GM20431 (cell line): Measurements from ENCODE around the gene PTBP2.

ENCODE experiments used
- in situ Hi-C: fragments of 300-500 bp; cut with MseI, MboI; formaldehyde crosslinking; loops from one replicate; pipeline ENCODE4 v1.15.0; 2020; ENCODE audit warnings: low sequenced_read_pairs; ENCODE audit not compliant: unreplicated experiment

PTBP2 gene

DNA sequence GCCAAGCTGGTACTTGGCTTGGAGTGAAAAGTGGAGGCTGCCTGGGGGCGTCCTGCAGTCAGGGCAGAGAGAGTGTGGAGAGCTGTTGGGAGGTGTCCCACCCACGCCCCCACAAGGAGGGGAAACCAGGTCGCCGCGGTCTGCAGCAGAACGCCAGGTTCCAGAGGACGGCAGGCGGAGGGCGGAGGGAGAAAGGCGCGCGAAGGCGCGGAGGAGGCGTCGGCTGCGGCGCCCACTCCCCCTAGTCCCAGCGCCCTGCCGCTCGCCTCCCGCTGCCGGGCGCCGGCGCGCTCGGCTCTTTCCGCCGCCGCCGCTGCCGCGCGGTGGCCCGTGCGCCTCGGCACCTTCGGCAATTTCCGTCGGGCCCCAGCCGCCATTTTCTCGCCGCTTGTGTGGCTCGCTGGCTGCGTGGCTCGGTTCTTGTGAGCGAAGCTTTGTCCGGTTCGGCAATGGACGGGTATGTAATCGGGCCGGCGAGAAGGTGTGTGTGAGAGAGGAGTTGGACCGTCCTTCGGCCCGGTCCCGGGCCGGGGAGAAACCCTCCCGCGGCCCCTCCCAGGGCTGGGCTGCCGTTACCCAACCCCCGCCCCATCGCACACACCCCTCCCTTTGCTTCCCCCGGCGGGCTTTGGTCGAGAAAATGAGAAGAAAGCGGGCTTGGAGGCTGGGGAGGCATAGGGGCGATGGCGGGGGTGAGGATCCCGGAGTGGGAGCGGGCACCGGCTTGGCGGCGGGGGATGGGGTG is at the start of gene PTBP2:
TSS of gene PTBP2 (plus strand) at position 369 of the 745 bp plus-strand sequence. CDS start at position 450, 81 bp downstream.
- in situ Hi-C loops = no loop called here

GRCh38 chr1:96674915-96675314 is 46.7 kb upstream of the PTBP2 start:
- in situ Hi-C loops = no loop called here

DNA sequence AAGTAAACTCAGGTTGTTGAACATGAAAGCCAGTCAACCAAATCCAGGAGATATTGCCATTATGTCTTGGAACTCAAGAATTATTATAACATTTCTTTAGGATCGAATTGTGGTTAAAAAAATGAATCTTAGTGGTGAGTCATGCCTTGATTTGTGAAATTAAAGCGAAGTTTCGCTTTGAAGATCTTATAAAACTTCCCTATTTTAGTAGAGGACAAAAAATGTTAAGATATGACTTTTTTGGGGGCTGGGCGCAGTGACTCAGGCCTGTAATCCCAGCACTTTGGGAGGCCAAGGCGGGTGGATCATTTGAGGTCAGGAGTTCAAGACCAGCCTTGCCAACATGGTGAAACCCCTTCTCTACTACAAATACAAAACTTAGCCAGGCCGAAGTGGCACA is 39.5 kb upstream of the PTBP2 start:
- in situ Hi-C loops = no loop called here

DNA sequence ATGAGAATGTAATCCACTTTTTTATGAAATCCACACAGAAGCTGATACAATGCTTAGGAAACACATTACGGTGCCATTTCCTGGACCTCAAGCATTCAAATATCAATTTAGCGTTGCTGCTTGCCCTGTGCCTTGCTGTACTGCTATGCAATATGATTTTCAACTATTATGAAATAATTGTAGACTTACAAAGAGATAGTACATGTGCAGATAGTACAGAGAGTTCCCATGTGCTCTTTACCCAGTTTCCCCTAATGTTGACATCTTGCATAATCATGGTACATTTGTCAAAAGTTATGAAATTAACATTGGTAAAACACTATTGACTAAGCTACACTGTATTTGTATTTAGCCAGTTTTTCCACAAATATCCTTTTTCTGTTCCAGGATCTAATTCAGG is 37.7 kb upstream of the PTBP2 start:
- in situ Hi-C loops = no loop called here

- in situ Hi-C loops = no loop called here
These were observed 36.8 kb upstream of the PTBP2 start for GRCh38 chr1:96684744-96685143.

GRCh38 chr1:96688767-96689166 is 32.8 kb upstream of the PTBP2 start:
- in situ Hi-C loops = no loop called here

DNA sequence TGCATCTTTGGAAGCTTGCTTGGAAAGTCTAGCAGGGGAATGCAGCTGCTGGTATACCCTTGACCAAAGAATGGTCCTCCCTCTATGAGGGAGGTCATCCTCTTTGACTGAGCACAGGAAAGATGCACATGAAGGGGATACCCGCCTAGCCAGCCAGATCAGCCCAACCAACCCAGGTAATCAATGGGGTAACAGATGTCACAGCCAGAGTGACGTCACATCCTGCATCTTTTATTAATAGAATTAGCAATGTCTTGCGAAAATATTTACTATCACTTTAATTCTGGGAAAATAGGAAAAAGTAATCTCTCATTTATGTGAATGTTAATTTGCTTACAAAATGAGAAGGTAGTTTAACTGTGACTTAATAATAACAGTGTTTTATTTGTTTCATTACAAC is 25.6 kb upstream of the PTBP2 start:
- in situ Hi-C loops = no loop called here

DNA sequence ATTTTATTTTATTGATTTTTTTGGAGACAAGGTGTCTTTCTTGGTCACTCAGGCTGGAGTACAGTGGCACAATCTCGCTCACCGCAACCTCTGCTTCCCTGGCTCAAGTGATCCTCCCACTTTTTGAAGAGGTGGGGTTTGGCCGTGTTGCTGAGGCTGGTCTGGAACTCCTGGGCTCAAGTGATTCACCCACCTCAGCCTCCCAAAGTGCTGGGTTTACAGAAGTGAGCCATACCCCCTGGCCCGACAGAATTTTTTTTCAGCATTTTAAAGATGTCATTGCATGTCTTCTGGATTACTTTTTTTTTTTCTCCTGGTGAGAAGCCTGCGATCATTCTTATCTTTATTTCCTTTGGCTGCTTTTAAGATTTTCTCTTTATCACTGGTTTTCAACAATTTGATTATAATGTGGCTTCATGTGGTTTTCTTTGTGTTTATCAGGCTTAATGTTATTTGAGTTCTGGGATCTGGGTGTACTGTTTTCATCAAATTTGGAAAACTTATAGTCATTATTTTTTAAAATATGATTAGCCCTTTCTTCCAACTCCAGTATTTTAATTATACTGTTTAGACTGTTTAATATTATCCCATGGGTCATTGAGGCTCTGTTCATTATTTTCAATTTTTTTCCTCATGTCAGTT is 23.1 kb upstream of the PTBP2 start:
- in situ Hi-C loops = no loop called here

GRCh38 chr1:96703186-96703585 is 18.4 kb upstream of the PTBP2 start:
- in situ Hi-C loops = no loop called here

- in situ Hi-C loops = no loop called here
These were observed 14.6 kb upstream of the PTBP2 start for GRCh38 chr1:96707023-96707422.

- in situ Hi-C loops = no loop called here
These were observed 13.1 kb upstream of the PTBP2 start for GRCh38 chr1:96708482-96708881.

- in situ Hi-C loops = no loop called here
These were observed 10.7 kb upstream of the PTBP2 start for GRCh38 chr1:96710708-96711477.

DNA sequence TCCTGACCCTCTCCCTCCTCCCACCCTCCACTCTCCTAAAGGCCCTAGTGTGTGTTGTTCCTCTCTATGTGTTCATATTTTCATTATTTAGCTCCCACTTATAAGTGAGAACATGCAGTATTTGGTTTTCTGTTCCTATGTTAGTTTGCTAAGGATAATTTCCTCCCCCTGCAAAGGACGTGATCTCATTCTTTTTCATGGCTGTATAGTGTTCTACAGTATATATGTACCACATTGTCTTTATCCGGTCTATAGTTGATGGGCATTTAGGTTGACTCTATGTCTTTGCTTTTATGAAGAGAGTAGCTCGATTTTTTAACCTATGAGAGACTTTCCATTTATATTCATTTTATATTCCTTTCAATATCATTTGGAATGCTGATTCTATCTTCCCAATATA is 7.9 kb upstream of the PTBP2 start:
- in situ Hi-C loops = no loop called here

GRCh38 chr1:96714881-96715280 is 6.7 kb upstream of the PTBP2 start:
- in situ Hi-C loops = no loop called here

GRCh38 chr1:96715482-96715881 is 6.1 kb upstream of the PTBP2 start:
- in situ Hi-C loops = no loop called here

GRCh38 chr1:96721053-96721415 is 550 bp upstream of the PTBP2 start:
- in situ Hi-C loops = no loop called here

DNA sequence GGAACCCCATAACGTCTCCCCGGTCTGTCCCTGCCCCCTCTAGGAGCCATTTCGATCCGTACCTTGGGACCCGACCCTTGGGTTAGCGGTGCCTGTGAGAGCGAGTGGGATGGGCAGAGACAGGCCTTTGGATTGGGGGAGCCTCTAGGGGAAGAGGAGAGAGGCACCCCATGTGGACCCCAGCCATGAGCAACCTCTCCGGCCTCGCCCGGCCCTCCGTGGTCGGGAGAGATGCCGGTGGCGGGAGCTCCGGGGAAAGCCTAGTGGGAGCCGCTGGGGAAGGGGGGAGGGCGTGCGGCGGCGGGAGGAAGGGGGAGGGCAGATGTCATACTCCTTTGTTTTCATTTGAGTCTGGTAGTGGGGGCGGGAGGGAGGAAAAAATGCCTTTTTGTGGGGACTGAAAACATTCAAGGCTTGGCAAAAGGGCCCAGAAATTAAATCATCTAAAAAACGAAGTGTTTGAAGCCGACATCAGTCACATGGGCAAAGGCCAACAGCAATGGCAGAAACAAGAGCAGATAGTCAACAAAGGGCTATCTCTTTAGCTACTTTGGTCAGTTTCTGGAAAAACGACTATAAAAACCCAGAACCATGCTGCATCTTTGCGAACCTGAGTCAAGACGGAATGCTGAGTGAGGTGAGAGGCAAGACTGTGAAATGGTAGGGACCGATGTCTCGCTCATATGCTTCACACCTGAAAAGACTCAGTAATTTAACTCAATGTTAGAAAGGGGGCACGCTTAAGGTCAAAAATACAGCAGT is 758 bp downstream of the PTBP2 start:
- in situ Hi-C loops = no loop called here

DNA sequence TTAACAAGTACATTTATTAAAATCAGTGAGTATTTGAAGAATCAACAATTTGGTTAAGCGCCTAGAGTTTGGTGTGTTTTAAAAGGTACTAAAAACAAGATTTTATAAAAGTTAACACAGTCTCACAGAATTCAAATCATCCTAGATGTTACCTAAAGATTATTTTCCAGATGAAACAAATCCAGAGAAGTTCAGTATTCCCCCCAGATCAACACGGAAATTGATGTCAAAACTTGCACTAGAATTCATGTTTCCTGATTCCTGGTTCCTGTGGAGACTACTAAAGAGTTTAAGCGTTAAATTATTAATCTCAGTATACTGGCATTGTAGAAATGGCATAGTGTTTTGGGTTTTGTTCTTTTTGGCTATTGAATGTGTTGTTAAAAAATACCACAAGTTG is 1.4 kb downstream of the PTBP2 start:
- in situ Hi-C loops = no loop called here

DNA sequence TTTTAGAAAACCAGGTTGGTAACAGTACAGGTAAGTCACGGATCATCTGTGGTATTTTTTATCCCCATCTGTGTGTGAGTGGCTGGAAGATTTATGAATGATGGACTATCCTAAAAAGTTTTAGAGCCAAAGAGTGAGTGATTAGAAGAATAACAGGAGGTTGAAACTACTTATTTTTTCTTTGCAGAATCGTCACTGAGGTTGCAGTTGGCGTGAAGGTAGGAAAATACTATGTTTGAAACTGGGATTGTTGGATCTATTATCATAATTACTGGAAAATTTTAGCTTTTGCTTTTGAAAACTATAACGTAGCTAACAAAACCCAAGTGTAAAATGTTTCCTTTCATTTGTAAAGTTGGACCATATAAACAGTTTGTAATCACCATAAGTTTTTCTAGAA is 1.8 kb downstream of the PTBP2 start:
- in situ Hi-C loops = no loop called here

DNA sequence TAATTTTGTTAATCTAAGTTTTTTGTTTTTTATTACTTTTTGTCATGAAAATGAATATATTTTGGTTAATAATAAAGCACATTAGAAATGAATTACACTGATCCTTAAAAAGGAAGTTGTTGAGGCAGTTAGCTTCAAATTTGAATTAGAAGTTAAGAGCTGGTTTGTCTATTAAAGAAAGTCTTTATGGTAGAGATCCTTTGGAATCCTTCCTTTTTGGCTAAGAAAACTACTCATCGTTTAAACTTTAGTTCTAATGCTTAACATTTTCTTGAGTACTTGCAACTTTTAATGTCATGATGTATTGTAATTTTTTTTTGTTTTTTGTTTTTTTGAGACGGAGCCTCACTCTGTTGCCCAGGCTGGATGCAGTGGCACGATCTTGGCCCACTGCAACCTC is 2.4 kb downstream of the PTBP2 start:
- in situ Hi-C loops = no loop called here

GRCh38 chr1:96727860-96728259 is 6.3 kb downstream of the PTBP2 start:
- in situ Hi-C loops = no loop called here
